Effector CD8-positive, alpha-beta T cell (primary cell): ENCODE measurements around the gene DUSP22.

Experiments
- DNase-seq: peaks from one replicate; lab custom pipeline; 2025; lab: John Stamatoyannopoulos, UW

Gene DUSP22

DNA sequence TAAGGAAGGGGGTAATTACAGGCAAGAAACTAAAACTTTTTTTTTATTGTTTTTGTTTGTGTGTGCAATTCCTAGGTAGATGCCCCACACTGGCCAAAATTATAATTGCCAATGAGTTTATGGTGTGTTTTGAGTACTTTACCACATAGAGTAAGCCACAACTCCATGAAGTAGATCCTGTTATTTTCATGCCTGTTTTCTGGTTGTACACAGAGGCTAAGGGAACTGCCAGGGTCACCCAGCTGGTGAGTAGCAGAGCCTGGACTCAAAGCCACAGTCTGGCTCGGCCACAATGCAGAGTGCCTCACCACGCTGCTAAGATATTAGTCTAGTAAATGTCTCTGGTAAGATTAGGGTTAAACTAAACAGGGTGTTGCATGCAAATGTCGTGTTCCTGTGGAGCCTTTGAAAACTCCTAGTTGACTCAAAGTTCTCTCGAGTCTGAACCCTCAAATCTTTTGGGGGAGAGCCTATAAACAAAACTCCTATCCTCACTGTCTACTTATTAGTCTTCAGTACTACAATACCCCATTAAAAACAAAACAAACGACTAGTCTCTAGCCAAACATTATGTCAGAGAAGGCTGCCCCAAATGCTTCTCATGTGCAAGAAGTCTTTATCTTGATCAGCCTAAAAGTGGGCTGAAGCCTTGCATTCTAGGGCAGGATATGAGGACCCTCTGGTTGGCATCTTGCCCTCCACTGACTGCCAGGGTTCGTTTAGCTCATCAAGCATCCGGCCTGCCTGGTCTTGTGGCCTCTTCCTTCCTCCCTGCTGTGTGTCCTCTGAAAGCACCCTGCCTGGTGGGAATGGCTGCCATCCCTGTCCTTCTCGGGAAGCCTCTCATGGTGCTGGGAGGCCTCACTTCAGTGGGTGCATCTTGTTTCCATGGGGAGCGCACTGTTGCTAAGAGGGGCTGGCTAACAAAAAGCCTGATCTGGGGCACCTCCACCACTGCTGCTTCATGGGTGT is 4.2 kb downstream of the DUSP22 start:
- no peak for DNase-seq

GRCh38 chr6:297571-298232 is 5.4 kb downstream of the DUSP22 start:
- DNase-seq, result no peak

DNA sequence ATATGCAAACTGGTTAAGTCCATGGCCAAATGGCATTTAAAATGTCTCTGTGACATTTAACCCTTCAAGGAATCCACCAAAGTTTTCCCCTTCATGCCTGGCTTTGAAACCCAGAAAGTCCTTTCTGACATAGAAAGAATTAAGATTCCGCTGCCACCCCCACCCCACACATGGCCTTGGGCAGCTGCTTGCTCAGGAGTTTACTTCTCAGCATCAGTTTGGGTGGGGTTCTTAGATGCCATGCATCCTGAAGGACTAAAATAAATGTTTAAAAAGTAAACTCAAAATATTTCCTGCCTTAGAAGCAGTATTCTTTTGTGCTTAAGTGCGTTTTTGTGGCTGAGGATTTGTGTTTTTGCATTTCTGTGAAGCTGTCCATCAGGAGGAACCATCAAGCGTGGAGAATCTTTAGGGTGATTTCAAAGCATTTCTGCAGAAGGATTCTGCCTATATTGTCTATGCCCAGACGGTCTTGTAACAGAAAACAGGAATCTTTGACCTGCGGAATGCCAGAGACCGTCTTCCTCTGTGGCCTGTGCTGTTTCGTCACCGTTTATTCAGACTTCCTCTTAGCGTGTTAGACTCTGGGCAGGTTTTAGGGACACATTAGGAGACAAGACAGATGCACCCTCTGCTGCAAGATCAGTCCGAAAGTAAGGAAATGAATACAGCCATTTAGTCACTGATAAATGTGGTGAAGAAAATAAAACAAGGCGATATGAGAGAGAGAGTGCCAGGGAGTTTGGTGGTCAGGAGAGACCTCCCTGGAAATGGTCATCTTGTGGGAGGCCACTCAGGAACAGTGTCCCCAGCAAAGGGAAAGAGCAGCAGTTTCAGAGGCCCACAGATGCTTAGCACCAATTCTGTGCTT is 6.2 kb downstream of the DUSP22 start:
- no peak for DNase-seq

DNA sequence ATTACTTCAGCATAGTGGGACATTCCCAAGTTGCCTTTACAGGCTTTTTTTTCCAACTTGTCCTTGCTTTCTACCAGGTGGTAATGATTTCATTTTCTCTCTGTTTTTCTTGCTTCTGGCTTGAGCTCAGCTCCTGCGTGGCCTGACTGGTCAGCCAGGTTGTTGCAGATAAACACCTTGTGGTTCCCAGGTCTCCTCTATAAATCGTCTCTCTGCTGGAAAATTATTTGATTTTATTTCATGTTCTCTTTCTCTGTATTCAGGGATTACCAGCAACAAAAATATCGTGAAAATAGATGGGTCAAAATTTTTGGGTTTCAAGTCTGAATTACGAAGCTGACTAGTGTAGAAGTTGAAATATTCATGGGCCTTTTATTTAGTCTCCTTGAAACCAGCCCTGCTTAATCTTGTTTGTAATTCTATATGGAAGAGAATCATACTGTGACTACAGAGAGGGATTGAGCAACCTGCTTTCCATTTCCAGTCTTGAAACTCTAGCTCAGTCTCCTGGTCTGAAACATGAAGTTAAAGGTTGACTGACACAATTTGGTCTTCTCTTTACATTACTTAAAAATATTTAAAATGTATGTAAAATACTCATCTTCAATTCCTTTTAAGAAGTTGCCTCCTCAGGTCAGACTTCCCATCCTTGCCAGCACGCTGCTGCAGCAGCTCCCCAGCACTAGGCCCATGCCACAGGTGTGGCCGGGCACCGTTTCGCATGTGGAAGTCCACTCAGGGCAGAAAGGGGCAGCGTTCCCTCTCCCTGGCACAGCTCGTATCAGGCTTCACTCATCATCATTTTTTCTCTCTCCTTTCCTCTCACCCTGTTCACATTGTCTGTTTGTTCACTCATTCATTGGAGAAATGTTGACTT is 7.1 kb downstream of the DUSP22 start:
- no peak for DNase-seq

DNA sequence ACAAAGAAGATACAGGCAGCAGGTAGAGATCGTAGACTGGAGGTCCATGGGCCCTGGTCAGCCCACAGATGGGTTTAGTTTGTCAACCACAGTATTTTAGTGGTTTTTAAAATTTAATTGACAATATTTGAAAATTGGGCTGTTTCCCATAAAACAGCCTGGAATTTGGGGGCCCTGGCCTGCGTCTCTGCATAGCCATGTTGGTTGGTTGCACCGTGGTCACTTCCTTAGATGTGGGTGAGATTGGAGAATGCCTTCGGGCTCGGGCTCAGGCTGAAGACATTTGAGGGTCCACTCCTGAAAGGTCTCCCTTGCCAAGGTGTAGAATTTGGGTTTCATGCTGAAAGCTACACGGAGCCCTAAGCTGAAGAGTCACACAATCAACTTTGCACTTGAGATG is 7.7 kb downstream of the DUSP22 start:
- no peak for DNase-seq

- no peak for DNase-seq
These were observed 8.4 kb downstream of the DUSP22 start for GRCh38 chr6:300494-301198.

DNA sequence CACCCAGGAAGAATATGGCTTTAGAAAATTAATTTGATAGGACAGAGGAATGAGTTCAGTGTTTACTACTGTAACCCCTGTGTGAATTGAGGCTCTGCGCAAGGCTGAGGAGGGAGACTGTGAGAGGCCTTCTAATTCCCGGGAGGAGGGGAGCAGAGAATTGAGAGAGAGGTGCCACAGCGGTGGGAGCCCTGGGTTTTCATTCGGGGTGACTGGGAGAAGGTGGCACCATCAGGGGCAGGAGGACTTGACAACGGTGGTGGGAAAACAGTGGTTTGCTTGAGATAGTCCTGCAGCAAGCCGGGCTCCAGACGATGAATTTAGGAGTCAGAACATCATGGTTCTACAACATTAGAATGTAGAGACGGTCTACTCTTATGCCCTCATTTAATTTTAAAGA is 9.2 kb downstream of the DUSP22 start:
- no peak for DNase-seq

DNA sequence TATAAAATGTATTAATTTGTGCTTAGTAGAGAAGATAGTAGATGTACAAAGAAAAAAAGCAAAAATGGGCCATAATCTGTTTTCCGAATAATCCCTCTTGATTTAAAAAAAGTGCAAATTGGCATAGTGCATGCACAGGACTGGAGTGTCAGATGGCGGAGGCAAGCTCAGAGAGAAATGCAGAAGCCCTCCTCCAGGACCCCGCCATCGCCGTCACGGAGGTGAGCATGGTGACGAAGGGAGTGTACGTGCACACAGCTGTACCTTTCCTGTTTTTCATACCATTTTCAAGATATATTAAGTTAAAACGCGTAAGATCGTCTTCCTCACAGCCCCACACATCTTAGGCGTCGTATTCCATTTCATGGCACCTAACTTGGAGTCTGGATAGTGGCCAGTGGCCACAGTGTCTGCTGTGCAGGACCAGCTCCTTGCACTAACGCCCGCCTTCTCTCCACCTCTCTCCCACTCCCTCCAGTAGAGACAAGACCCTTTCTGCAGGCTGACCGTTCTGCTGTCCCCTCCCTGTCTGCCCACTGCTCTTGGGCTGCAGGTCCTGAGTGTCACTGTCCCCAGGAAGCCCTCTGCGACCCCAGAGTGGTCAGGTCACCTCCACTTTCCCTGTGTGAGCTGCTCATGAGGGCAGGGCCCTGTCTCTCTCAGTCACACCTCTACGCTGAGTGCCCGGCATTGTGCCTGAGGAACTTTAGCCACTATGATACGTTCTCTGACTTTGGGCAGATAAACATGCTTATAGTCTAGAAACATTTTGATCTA is 9.8 kb downstream of the DUSP22 start:
- no peak for DNase-seq

GRCh38 chr6:302760-303159 is 10.5 kb downstream of the DUSP22 start:
- DNase-seq, result no peak

DNA sequence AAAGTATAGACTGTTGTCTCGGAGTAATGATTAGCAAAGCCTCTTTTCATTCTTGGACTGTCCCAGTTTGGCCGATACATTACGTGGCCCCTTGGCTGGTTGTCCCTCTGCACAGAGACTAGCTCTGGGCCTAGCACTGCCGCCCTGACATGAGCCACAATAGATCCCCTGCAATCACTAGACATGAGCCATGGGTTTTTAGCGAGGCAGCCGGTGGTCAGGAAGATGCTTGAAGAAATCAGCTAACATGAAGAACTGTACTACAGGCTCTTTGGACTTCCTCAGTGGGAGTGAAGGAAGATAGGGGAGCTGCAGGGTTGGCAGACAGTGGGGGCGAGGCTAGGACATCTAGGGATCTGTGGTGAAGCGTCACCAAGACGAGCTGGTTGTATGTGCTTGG is 11.0 kb downstream of the DUSP22 start:
- DNase-seq, result no peak

GRCh38 chr6:303948-304558 is 11.8 kb downstream of the DUSP22 start:
- no peak for DNase-seq

- DNase-seq, result no peak
These were observed 12.6 kb downstream of the DUSP22 start for GRCh38 chr6:304833-305370.

DNA sequence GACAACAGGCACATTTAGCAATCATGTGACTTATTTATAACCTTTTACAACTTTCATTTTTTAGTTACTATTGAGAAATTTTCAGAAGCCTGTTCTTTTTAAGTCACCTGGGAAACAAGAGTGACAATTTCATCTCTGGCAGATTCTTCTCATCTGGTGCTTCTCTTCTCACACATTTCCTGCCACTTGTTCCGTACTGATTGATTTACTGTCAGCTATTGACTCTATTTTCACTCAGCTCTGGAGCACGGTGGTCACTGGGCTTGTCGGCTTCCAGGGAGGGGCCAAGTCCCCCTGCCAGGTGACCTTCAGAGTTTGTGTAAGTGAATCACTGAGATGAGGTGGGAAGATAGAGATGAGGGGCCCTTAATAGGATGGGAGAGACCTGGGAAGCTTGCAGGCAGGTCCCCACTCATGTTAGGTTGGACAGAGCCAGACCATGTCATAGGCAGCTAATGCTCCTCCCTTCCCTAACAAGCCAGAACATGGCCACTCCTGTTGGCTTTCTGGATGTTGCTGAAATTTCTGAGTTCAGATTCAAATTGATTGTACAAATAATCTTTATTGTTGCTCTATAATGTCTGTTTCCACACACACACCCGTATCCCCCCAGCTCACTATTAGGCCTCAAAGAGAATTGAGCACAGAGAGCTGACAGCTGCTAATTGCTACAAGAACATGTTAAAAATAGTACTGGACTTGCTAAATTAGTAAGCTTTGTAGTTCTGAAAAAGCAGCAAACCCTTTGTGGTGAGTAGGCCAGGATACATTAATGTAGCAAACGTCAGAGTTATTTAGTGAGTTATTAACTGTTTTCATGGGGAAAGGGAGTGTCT is 13.3 kb downstream of the DUSP22 start:
- no peak for DNase-seq

DNA sequence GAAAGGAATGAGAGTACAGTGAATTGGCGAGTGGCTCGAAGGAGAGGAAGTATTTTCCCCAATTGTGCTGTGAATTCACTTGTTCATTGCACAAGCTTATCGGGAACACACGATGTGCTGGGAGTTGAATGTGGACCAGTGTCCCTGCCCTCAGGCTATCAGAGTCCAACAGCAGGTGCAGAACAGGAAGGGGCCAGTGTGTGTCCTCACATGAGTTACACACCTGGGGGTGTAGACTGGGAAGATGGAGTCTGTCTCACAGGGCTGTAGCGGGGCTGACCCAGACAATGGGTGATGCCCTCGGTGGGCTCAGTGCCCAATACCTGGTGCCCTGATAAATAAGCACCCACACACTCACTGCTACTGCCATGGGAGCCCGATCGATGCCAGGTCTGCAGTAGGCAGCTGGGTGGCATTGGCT is 14.4 kb downstream of the DUSP22 start:
- no peak for DNase-seq

DNA sequence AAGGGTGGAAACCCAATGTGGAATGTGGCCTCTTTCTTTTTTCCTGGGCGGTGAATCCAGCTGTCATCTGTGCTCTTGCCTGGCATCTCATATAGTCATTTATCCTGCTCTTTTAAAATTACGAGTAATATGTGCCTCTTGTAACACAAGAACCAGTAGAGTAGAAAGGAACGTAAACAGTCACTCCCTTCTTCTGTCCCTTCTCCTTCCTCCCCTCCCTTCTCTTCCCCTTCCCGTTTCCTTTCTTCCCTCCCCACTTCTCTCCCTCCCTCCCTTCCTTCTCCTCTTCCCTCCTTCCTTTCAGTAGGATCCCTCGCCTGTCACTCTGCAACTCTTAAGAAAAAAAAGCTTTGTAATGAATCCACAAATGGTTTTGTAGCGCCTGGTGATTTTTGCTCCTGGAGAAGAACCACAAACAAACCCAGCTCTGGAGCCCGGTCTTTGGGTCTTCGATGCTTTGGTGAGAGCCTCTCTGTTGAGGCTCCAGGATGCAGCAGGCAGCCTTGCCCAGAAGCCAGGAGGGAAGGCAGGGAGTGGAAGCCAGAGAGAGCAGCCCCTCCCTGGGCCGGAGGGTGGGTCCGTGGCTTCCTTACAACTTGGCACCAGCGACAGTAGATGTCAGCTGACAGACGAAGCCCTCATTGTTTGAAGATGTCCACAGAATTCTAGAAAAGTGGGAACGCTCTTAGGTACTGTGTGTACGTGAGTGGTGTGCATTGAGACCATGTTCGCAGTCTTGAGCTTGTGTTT is 15.0 kb downstream of the DUSP22 start:
- no peak for DNase-seq

DNA sequence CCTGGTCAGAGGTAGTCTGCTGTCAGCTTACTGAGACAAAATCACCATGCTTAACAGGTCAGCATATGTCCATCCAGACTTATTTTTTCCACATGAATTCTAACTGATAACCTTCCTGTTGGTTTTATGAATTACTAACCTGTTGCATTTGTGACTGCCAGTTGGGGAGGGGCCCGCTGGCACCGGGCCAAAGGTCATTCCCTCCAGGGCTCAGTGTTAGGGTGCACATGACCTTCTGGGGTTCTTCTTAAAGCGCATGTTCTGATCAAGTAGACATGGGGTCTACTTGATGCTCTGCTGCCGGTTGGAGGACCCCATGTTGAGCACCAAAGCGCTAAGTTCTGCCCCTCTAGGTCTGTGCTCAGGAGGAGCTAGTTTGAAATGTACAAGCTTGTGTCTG is 15.6 kb downstream of the DUSP22 start:
- DNase-seq, result no peak

GRCh38 chr6:308307-308706 is 16.0 kb downstream of the DUSP22 start:
- no peak for DNase-seq
